ENCODE measurements around the gene UMOD.

Gene UMOD

GRCh38 chr16:20380782-20381181, 28.3 kb upstream of the UMOD start:
- Histone ChIP-seq H3K4me2 (ENCODE audit: low read length) (no peak overlapping the region), H3K9me2 (replicated peaks; ENCODE audit: control insufficient read depth, low read length) (no peaks in the 10 kb centered on the region), H3K4me3 (ENCODE audit: low read length) (no peak overlapping the region), H3K4me1 (ENCODE audit: control insufficient read depth, low read length) (no peaks in the 10 kb centered on the region), H3K9me3 (ENCODE audit: control insufficient read depth, insufficient read depth, low read length) (no peaks in the 10 kb centered on the region), H3K27me3 (ENCODE audit: control insufficient read depth, low read length) (no peaks in the 10 kb centered on the region), H3F3A (ENCODE audit: control insufficient read depth, insufficient read depth) (no peaks in the 10 kb centered on the region), H3K27ac (ENCODE audit: low read depth, low read length) (no peak overlapping the region), H3K36me3 (ENCODE audit: control insufficient read depth, low read length) (no peaks in the 10 kb centered on the region), H4K20me1 (ENCODE audit: control insufficient read depth, insufficient read depth, low read depth, low read length) (no peaks in the 10 kb centered on the region), H3K79me2 (ENCODE audit: control insufficient read depth, low read length) (no peaks in the 10 kb centered on the region)
- no peak for TF ChIP-seq EZH2phosphoT487 (IDR thresholded peaks at IDR 0.05; ENCODE audit: borderline replicate concordance, low read length)
- TF ChIP-seq CTCF (IDR thresholded peaks at IDR 0.05; ENCODE audit: low read depth, low read length, poor library complexity, severe bottlenecking), result no peak

- no peaks in the 10 kb centered on the region for H3K4me1 ChIP-seq (ENCODE audit: control insufficient read depth, low read length)
- H3K4me2 ChIP-seq (ENCODE audit: low read length), result no peak overlapping the region
- H3K36me3 ChIP-seq (ENCODE audit: control insufficient read depth, low read length), result no peaks in the 10 kb centered on the region
- H4K20me1 ChIP-seq (ENCODE audit: control insufficient read depth, insufficient read depth, low read depth, low read length), result no peaks in the 10 kb centered on the region
- H3K9me3 ChIP-seq (ENCODE audit: control insufficient read depth, insufficient read depth, low read length), result no peaks in the 10 kb centered on the region
- H3F3A ChIP-seq (ENCODE audit: control insufficient read depth, insufficient read depth), result no peaks in the 10 kb centered on the region
- no peak overlapping the region for H3K27ac ChIP-seq (ENCODE audit: low read depth, low read length)
- no peaks in the 10 kb centered on the region for H3K9me2 ChIP-seq (replicated peaks; ENCODE audit: control insufficient read depth, low read length)
- no peaks in the 10 kb centered on the region for H3K79me2 ChIP-seq (ENCODE audit: control insufficient read depth, low read length)
- TF ChIP-seq EZH2phosphoT487 (IDR thresholded peaks at IDR 0.05; ENCODE audit: borderline replicate concordance, low read length) (no peak), CTCF (IDR thresholded peaks at IDR 0.05; ENCODE audit: low read depth, low read length, poor library complexity, severe bottlenecking) (no peak)
- no peak overlapping the region for H3K4me3 ChIP-seq (ENCODE audit: low read length)
- H3K27me3 ChIP-seq (ENCODE audit: control insufficient read depth, low read length), result no peaks in the 10 kb centered on the region
These were observed 24.7 kb upstream of the UMOD start for GRCh38 chr16:20377181-20377580.

- no peak for TF ChIP-seq CTCF (IDR thresholded peaks at IDR 0.05; ENCODE audit: low read depth, low read length, poor library complexity, severe bottlenecking)
- no peaks in the 10 kb centered on the region for H4K20me1 ChIP-seq (ENCODE audit: control insufficient read depth, insufficient read depth, low read depth, low read length)
- no peak overlapping the region for H3K4me3 ChIP-seq (ENCODE audit: low read length)
- no peak overlapping the region for H3K27ac ChIP-seq (ENCODE audit: low read depth, low read length)
- no peaks in the 10 kb centered on the region for H3K36me3 ChIP-seq (ENCODE audit: control insufficient read depth, low read length)
- H3K27me3 ChIP-seq (ENCODE audit: control insufficient read depth, low read length), result no peaks in the 10 kb centered on the region
- H3K9me2 ChIP-seq (replicated peaks; ENCODE audit: control insufficient read depth, low read length), result no peaks in the 10 kb centered on the region
- H3K4me2 ChIP-seq (ENCODE audit: low read length), result no peak overlapping the region
- no peaks in the 10 kb centered on the region for H3K4me1 ChIP-seq (ENCODE audit: control insufficient read depth, low read length)
- no peaks in the 10 kb centered on the region for H3F3A ChIP-seq (ENCODE audit: control insufficient read depth, insufficient read depth)
- no peaks in the 10 kb centered on the region for H3K9me3 ChIP-seq (ENCODE audit: control insufficient read depth, insufficient read depth, low read length)
- no peaks in the 10 kb centered on the region for H3K79me2 ChIP-seq (ENCODE audit: control insufficient read depth, low read length)
These were observed 20.2 kb upstream of the UMOD start for GRCh38 chr16:20372701-20373100.

Data from DOHH2 (cell line).